IMR-90 (cell line): Measurements from ENCODE around the gene LIPK. TPM values are rescaled to one million over a fixed set of nuclear protein-coding genes. Genes with fewer than 3 reads are reported as not detected.

Source experiments
- ATAC-seq: fragments of 200-7000 bp; cut with Tn5 transposase; 2 replicates; pipeline ENCODE4 v1.9.1; 2020; ENCODE audit warnings: low read depth, mild to moderate bottlenecking, moderate library complexity
- BruUV-seq: library from RNA; stranded (reverse); fragments of 400-500 nt; replicated peaks from 2 replicates; lab custom pipeline; 2021; lab: Mats Ljungman, UMichigan
- CTCF ChIA-PET: fragments of 300-600 bp; formaldehyde crosslinking; extraction: SDS; loops from one replicate; lab custom pipeline; 2021; ENCODE audit warnings: antibody characterized with exemption; lab: Yijun Ruan, JAX
- POLR2A ChIA-PET: fragments of 300-600 bp; sonication (Branson Sonifier 250); formaldehyde crosslinking; loops from one replicate; lab custom pipeline; 2022; ENCODE audit warnings: antibody characterized with exemption; ENCODE audit not compliant: unreplicated experiment; lab: Charles Lee
- DNase-seq: peaks from one replicate; pipeline ENCODE4 v3.0.0; 2013
- H2AFZ ChIP-seq: replicated peaks from 2 replicates; pipeline ENCODE3; 2013; ENCODE audit warnings: low read length, mild to moderate bottlenecking; ENCODE audit not compliant: poor library complexity
- H2AK5ac ChIP-seq: 2 replicates; pipeline ENCODE4 v1.6.1; 2013; ENCODE audit warnings: low read depth, low read length, inconsistent platforms
- H2AK9ac ChIP-seq: replicated peaks from 2 replicates; pipeline ENCODE3; 2013; ENCODE audit warnings: mild to moderate bottlenecking, low read depth, low read length, moderate library complexity; ENCODE audit not compliant: poor library complexity
- H2BK120ac ChIP-seq: 2 replicates; pipeline ENCODE4 v1.6.1; 2013; ENCODE audit warnings: low read depth, low read length, inconsistent platforms
- H2BK15ac ChIP-seq: 3 replicates; pipeline ENCODE4 v1.6.1; 2013; ENCODE audit warnings: low read depth, low read length, inconsistent platforms
- H2BK20ac ChIP-seq: 2 replicates; pipeline ENCODE4 v1.6.1; 2013; ENCODE audit warnings: low read depth, mild to moderate bottlenecking, inconsistent platforms, low read length, moderate library complexity
- H2BK5ac ChIP-seq: 2 replicates; pipeline ENCODE4 v1.6.1; 2013; ENCODE audit warnings: mild to moderate bottlenecking, low read depth, low read length, inconsistent platforms; ENCODE audit not compliant: poor library complexity, severe bottlenecking
- H3K14ac ChIP-seq: replicated peaks from 2 replicates; pipeline ENCODE4 v1.6.1; 2013; ENCODE audit warnings: low read depth, low read length, inconsistent platforms
- H3K18ac ChIP-seq: 2 replicates; pipeline ENCODE4 v1.6.1; 2013; ENCODE audit warnings: low read depth, low read length, control low read depth
- H3K23ac ChIP-seq: 2 replicates; pipeline ENCODE4 v1.6.1; 2013; ENCODE audit warnings: low read depth, low read length, inconsistent platforms
- H3K27ac ChIP-seq: 2 replicates; pipeline ENCODE4 v1.5.1; 2013; ENCODE audit warnings: mild to moderate bottlenecking, control low read depth, low read length; ENCODE audit not compliant: insufficient read depth
- H3K27me3 ChIP-seq: 2 replicates; pipeline ENCODE4 v1.6.1; 2013; ENCODE audit warnings: low read length; ENCODE audit not compliant: control insufficient read depth, insufficient read depth
- H3K36me3 ChIP-seq: 2 replicates; pipeline ENCODE4 v1.6.1; 2013; ENCODE audit warnings: low read length, mixed read lengths; ENCODE audit not compliant: control insufficient read depth, insufficient read depth
- H3K4ac ChIP-seq: 2 replicates; pipeline ENCODE4 v1.6.1; 2013; ENCODE audit warnings: low read depth, low read length, inconsistent platforms
- H3K4me1 ChIP-seq: 2 replicates; pipeline ENCODE4 v1.6.1; 2013; ENCODE audit warnings: low read length, mixed read lengths; ENCODE audit not compliant: control insufficient read depth, insufficient read depth
- H3K4me2 ChIP-seq: 2 replicates; pipeline ENCODE4 v1.6.1; 2013; ENCODE audit warnings: low read depth, mild to moderate bottlenecking, control low read depth, low read length, moderate library complexity
- H3K4me3 ChIP-seq: 2 replicates; pipeline ENCODE4 v1.5.1; 2013; ENCODE audit warnings: low read depth, mild to moderate bottlenecking, control low read depth, low read length, moderate library complexity; ENCODE audit not compliant: insufficient read depth
- H3K56ac ChIP-seq: 2 replicates; pipeline ENCODE4 v1.6.1; 2013; ENCODE audit warnings: low read length, inconsistent platforms; ENCODE audit not compliant: insufficient read depth; ENCODE audit errors: extremely low read depth
- H3K79me1 ChIP-seq, 2 experiments: 2 replicates each; pipeline ENCODE4 v1.6.1; 2013; ENCODE audit warnings: low read length in 2 of 2, inconsistent platforms in 1 of 2, low read depth in 1 of 2
- H3K9ac ChIP-seq: 2 replicates; pipeline ENCODE4 v1.6.1; 2013; ENCODE audit warnings: low read depth, low read length, control low read depth
- H3K9me1 ChIP-seq: 2 replicates; pipeline ENCODE4 v1.6.1; 2013; ENCODE audit warnings: low read length, inconsistent platforms; ENCODE audit not compliant: insufficient read depth
- H3K9me3 ChIP-seq: 2 replicates; pipeline ENCODE4 v1.6.1; 2013; ENCODE audit warnings: low read length; ENCODE audit not compliant: control insufficient read depth, insufficient read depth
- H4K20me1 ChIP-seq: 2 replicates; pipeline ENCODE4 v1.6.1; 2013; ENCODE audit warnings: low read length, inconsistent platforms; ENCODE audit not compliant: insufficient read depth
- H4K5ac ChIP-seq: 2 replicates; pipeline ENCODE4 v1.6.1; 2013; ENCODE audit warnings: mild to moderate bottlenecking, low read depth, low read length, control low read depth
- H4K8ac ChIP-seq, 2 experiments: 2 replicates each; pipeline ENCODE4 v1.6.1; 2013; ENCODE audit warnings: low read depth in 2 of 2, low read length in 2 of 2, control low read depth in 1 of 2, inconsistent platforms in 1 of 2
- H4K91ac ChIP-seq: 2 replicates; pipeline ENCODE4 v1.6.1; 2013; ENCODE audit warnings: low read depth, low read length, inconsistent platforms; ENCODE audit not compliant: insufficient read depth
- CEBPB ChIP-seq: IDR thresholded peaks from 2 replicates; pipeline ENCODE4 v1.6.1; 2012; ENCODE audit warnings: low read depth, low read length, improper control_type of control experiment
- FOS ChIP-seq: fragments of 150-350 bp; IDR thresholded peaks from 2 replicates; pipeline ENCODE4 v1.6.1; 2016; ENCODE audit warnings: low read depth, low read length
- MAFK ChIP-seq: IDR thresholded peaks from 2 replicates; pipeline ENCODE4 v1.6.1; 2012; ENCODE audit warnings: low read depth, low read length, improper control_type of control experiment
- MAZ ChIP-seq: IDR thresholded peaks from 2 replicates; pipeline ENCODE4 v1.6.1; 2012; ENCODE audit warnings: low read depth, mild to moderate bottlenecking, low read length, improper control_type of control experiment, moderate library complexity, borderline replicate concordance
- MXI1 ChIP-seq: IDR thresholded peaks from 2 replicates; pipeline ENCODE4 v1.6.1; 2012; ENCODE audit warnings: low read depth, mild to moderate bottlenecking, low read length, moderate library complexity, borderline replicate concordance
- NFE2L2 ChIP-seq: fragments of 150-350 bp; IDR thresholded peaks from 2 replicates; pipeline ENCODE4 v1.6.1; 2016; ENCODE audit warnings: low read depth, mild to moderate bottlenecking, low read length
- RAD21 ChIP-seq: IDR thresholded peaks from 2 replicates; pipeline ENCODE4 v1.6.1; 2012; ENCODE audit warnings: low read length, improper control_type of control experiment
- SMC3 ChIP-seq: fragments of 150-350 bp; IDR thresholded peaks from 2 replicates; pipeline ENCODE4 v1.6.1; 2016; ENCODE audit warnings: low read depth, mild to moderate bottlenecking, antibody characterized with exemption, low read length, moderate library complexity
- WGBS, 2 experiments: methylation state at CpG; one replicate each; pipeline versions ENCODE4 v1.1.5 to v1.1.7; 2013; ENCODE audit warnings: missing lambda C conversion rate in 2 of 2; ENCODE audit not compliant: insufficient read length in 1 of 2; ENCODE audit errors: extremely low coverage in 2 of 2; 5-methylcytosine and 5-hydroxymethylcytosine counted together
- dilution Hi-C: fragments of 300-500 bp; cut with HindIII; formaldehyde crosslinking; loops from one replicate; pipeline ENCODE4 v1.14.3; 2018; ENCODE audit warnings: low sequenced_read_pairs; ENCODE audit not compliant: unreplicated experiment
- in situ Hi-C: fragments of 300-500 bp; cut with MboI; formaldehyde crosslinking; loops from 3 replicates; pipeline ENCODE4 v1.14.3; 2019; ENCODE audit warnings: low sequenced_read_pairs, inconsistent platforms, mixed read lengths
- intact Hi-C: fragments of 100-400 bp; cut with micrococcal nuclease; formaldehyde crosslinking; loops from 2 replicates; pipeline ENCODE4 v1.10.0; 2022
- polyA plus RNA-seq, 3 experiments: library from polyadenylated mRNA; depleted of rRNA; stranded (reverse); fragments of >200 nt; gene quantifications; 2 replicates each; pipeline ENCODE4 v1.2.3, GENCODE V29; 2012; ENCODE audit warnings: low replicate concordance in 1 of 3
- total RNA-seq: library from RNA; depleted of rRNA; stranded (reverse); fragments of >200 nt; gene quantifications from 2 replicates; pipeline ENCODE4 v1.2.3, GENCODE V29; 2012
- TF ChIP-seq, protein P1 (sequence below): fragments of 150-350 bp; IDR thresholded peaks from 2 replicates; pipeline ENCODE4 v1.6.1; 2017; ENCODE audit warnings: mild to moderate bottlenecking, antibody characterized with exemption, low read length, low read depth

The LIPK gene
- total and polyA plus RNA-seq, 2 of the 4 experiments (the other 2 are of a cell fraction) = not detected

DNA sequence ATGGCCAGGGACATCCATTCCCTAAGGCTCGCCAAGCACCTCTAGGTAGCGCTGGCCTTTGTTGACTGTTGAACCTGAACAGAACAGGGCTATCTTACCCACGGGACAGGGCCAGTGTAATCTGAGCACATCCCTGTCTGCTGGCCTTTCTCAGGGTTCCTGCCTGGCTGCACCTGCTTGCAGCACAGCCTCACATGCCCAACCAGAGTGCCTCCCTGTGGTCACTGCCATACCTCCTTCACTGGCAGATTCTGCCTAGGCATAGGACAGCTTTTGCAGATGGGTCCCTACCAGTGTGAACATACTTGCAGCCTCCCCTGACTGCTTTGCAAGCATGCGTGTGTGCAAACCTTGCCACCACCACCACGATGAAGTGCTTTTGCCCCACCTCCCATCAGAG, 38.0 kb downstream of the LIPK start:
- Histone ChIP-seq H2BK15ac (no peak overlapping the region), H4K91ac (no peak overlapping the region), H4K8ac (no peak overlapping the region), H2AK5ac (no peak overlapping the region), H4K20me1 (no peaks in the 10 kb centered on the region), H2BK5ac (no peak overlapping the region), H3K9me1 (no peaks in the 10 kb centered on the region), H3K27me3 (peaks cover 15% of the 10 kb centered on the region), H3K4me2 (no peak overlapping the region), H3K23ac (no peak overlapping the region), H3K79me1 (no peaks in the 10 kb centered on the region), H4K5ac (no peak overlapping the region), H3K18ac (no peak overlapping the region), H2AK9ac (no peak overlapping the region), H2AFZ (peak overlapping the region; percentile 61), H3K36me3 (no peaks in the 10 kb centered on the region), H3K56ac (no peak overlapping the region), H3K9ac (no peak overlapping the region), H2BK20ac (no peak overlapping the region), H3K4ac (no peak overlapping the region), H3K9me3 (peaks cover 2% of the 10 kb centered on the region; the same call in 1 of the 2 replicates), H3K27ac (no peak overlapping the region), H3K4me3 (no peak overlapping the region), H3K4me1 (no peaks in the 10 kb centered on the region), H3K14ac (no peak overlapping the region), H2BK120ac (no peak overlapping the region)
- in situ Hi-C loops = no loop called here
- ChIA-PET CTCF (no interaction called here), POLR2A (no interaction called here)
- dilution Hi-C loops = no loop called here
- intact Hi-C loops = no loop called here
- no peak for TF ChIP-seq MAFK
- no peak for TF ChIP-seq RAD21
- no peak for TF ChIP-seq FOS
- TF ChIP-seq CEBPB = no peak
- no peak for TF ChIP-seq SMC3
- TF ChIP-seq MAZ = no peak
- no peak for TF ChIP-seq MXI1
- TF ChIP-seq, protein P1, sequence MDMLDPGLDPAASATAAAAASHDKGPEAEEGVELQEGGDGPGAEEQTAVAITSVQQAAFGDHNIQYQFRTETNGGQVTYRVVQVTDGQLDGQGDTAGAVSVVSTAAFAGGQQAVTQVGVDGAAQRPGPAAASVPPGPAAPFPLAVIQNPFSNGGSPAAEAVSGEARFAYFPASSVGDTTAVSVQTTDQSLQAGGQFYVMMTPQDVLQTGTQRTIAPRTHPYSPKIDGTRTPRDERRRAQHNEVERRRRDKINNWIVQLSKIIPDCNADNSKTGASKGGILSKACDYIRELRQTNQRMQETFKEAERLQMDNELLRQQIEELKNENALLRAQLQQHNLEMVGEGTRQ = no peak
- no peak for TF ChIP-seq NFE2L2
- no TSS peak for BruUV-seq
- 54% methylated on average over 3 of the region's 5 CpGs; no CpG with 5 or more reads in 1 of the 2 experiments for WGBS, 2 experiments
- DNase-seq (no peak), ATAC-seq (no peak)
